Endothelial cell of umbilical vein (primary cell): Measurements from ENCODE around the gene ROCK2. TPM values are rescaled to one million over a fixed set of nuclear protein-coding genes. Genes with fewer than 3 reads are reported as not detected.

ENCODE experiments used
- BruUV-seq: library from RNA; stranded (reverse); fragments of 400-500 nt; replicated peaks from 2 replicates; lab custom pipeline; 2021; lab: Mats Ljungman, UMichigan
- CTCF ChIA-PET: fragments of 300-600, 350-600 bp; sonication (Branson Sonifier 250); formaldehyde crosslinking; loops from one replicate; lab custom pipeline; 2021; ENCODE audit warnings: antibody characterized with exemption, inconsistent platforms; lab: Charles Lee
- POLR2A ChIA-PET: fragments of 300-600, 350-600 bp; sonication (Branson Sonifier 250); formaldehyde crosslinking; loops from one replicate; lab custom pipeline; 2021; ENCODE audit warnings: antibody characterized with exemption, inconsistent platforms; lab: Charles Lee
- DNase-seq: peaks from one replicate; pipeline ENCODE4 v3.0.0-alpha.2; 2011; ENCODE audit warnings: low read depth, low spot score
- FAIRE-seq: peaks from 2 replicates; lab custom pipeline; 2011; peaks lifted over from hg19 to GRCh38; lab: Jason Lieb, UNC
- H2AFZ ChIP-seq: 2 replicates; pipeline ENCODE4 v1.6.0; 2012; ENCODE audit warnings: low read depth, low read length, control low read depth, inconsistent platforms
- H3K27ac ChIP-seq: 2 replicates; pipeline ENCODE4 v1.5.1; 2011; ENCODE audit warnings: low read depth, mild to moderate bottlenecking, control low read depth, low read length, moderate library complexity; ENCODE audit not compliant: insufficient read depth
- H3K27me3 ChIP-seq, 2 experiments: 2 replicates each; pipeline versions ENCODE4 v1.6.0 to v1.6.1; 2011; ENCODE audit warnings: low read length in 2 of 2, mixed read lengths in 1 of 2; ENCODE audit not compliant: control insufficient read depth in 2 of 2, insufficient read depth in 2 of 2
- H3K36me3 ChIP-seq, 2 experiments: 2 replicates in 1 of 2; 3 replicates in 1 of 2; pipeline ENCODE4 v1.5.1; 2011; ENCODE audit warnings: low read length in 2 of 2, mild to moderate bottlenecking in 1 of 2, moderate library complexity in 1 of 2; ENCODE audit not compliant: control insufficient read depth in 2 of 2, insufficient read depth in 2 of 2; ENCODE audit errors: extremely low read depth in 1 of 2
- H3K4me1 ChIP-seq: 3 replicates; pipeline ENCODE4 v1.5.1; 2011; ENCODE audit warnings: mild to moderate bottlenecking, low read length; ENCODE audit not compliant: control insufficient read depth, insufficient read depth; ENCODE audit errors: extremely low read depth
- H3K4me2 ChIP-seq: 2 replicates; pipeline ENCODE4 v1.6.1; 2011; ENCODE audit warnings: low read length, control low read depth, mixed read lengths; ENCODE audit not compliant: insufficient read depth
- H3K4me3 ChIP-seq, 3 experiments: fragments of 200-600 bp in 1 of 3; sonication (generic), shearing (Covaris generic) in 1 of 3; replicated peaks in 1 of 3; 2 replicates each; pipeline ENCODE4 v1.5.1; 2011 to 2016; ENCODE audit warnings: control low read depth in 3 of 3, low read length in 3 of 3, mild to moderate bottlenecking in 2 of 3, inconsistent platforms in 1 of 3, low read depth in 1 of 3, moderate library complexity in 1 of 3; ENCODE audit not compliant: insufficient read depth in 1 of 3
- H3K79me2 ChIP-seq: 2 replicates; pipeline ENCODE4 v1.6.0; 2012; ENCODE audit warnings: low read length, inconsistent platforms; ENCODE audit not compliant: control insufficient read depth, insufficient read depth
- H3K9ac ChIP-seq: replicated peaks from 2 replicates; pipeline ENCODE3; 2011; ENCODE audit warnings: low read length, control low read depth; ENCODE audit not compliant: insufficient read depth; ENCODE audit errors: extremely low read depth
- H3K9me1 ChIP-seq: replicated peaks from 3 replicates; pipeline ENCODE4 v1.6.0; 2011; ENCODE audit warnings: mild to moderate bottlenecking, low read length; ENCODE audit not compliant: control insufficient read depth, insufficient read depth; ENCODE audit errors: extremely low read depth
- H3K9me3 ChIP-seq: replicated peaks from 2 replicates; pipeline ENCODE4 v1.5.1; 2012; ENCODE audit warnings: low read length, inconsistent platforms; ENCODE audit not compliant: control insufficient read depth, insufficient read depth
- H4K20me1 ChIP-seq: replicated peaks from 2 replicates; pipeline ENCODE3; 2011; ENCODE audit warnings: mild to moderate bottlenecking, low read length; ENCODE audit not compliant: control insufficient read depth, insufficient read depth; ENCODE audit errors: extremely low read depth
- CTCF ChIP-seq, 2 donors: IDR thresholded peaks; 1 replicate in 1 of 2; 2 replicates in 1 of 2; pipeline ENCODE4 v1.5.1; 2011; ENCODE audit warnings: low read length in 2 of 2, mild to moderate bottlenecking in 2 of 2, moderate library complexity in 2 of 2, control low read depth in 1 of 2, inconsistent platforms in 1 of 2, low read depth in 1 of 2; ENCODE audit not compliant: insufficient read depth in 1 of 2; ENCODE audit errors: extremely low read depth in 1 of 2
- EZH2 ChIP-seq: IDR thresholded peaks from 2 replicates; pipeline ENCODE4 v1.6.1; 2012; ENCODE audit warnings: borderline replicate concordance, low read depth, mild to moderate bottlenecking, moderate library complexity, low read length, inconsistent platforms; ENCODE audit not compliant: severe bottlenecking
- FOS ChIP-seq: IDR thresholded peaks from 2 replicates; pipeline ENCODE4 v1.6.1; 2011; ENCODE audit warnings: mild to moderate bottlenecking, low read length, moderate library complexity, borderline replicate concordance; ENCODE audit not compliant: insufficient read depth
- GATA2 ChIP-seq: IDR thresholded peaks from 2 replicates; pipeline ENCODE4 v1.7.0; 2011; ENCODE audit warnings: low read depth, mild to moderate bottlenecking, moderate library complexity, mixed read lengths, low read length; ENCODE audit not compliant: insufficient read length, insufficient read depth
- JUN ChIP-seq: IDR thresholded peaks from 2 replicates; pipeline ENCODE4 v1.6.1; 2011; ENCODE audit warnings: borderline replicate concordance, low read depth; ENCODE audit not compliant: insufficient read length, insufficient read depth
- MAX ChIP-seq: IDR thresholded peaks from 2 replicates; pipeline ENCODE4 v1.6.1; 2011; ENCODE audit not compliant: insufficient read depth, insufficient read length
- MYC ChIP-seq: IDR thresholded peaks from one replicate; pipeline ENCODE4 v1.6.1; 2011; ENCODE audit warnings: mild to moderate bottlenecking, low read depth, low read length
- POLR2A ChIP-seq: IDR thresholded peaks from 2 replicates; pipeline ENCODE4 v1.6.1; 2012; ENCODE audit warnings: low read depth, mild to moderate bottlenecking, control low read depth, low read length
- POLR2AphosphoS5 ChIP-seq: IDR thresholded peaks from 2 replicates; pipeline ENCODE4 v1.6.1; 2012; ENCODE audit warnings: low read depth, mild to moderate bottlenecking, control low read depth, low read length, moderate library complexity; ENCODE audit not compliant: insufficient read depth
- dilution Hi-C: fragments of 300-500 bp; cut with MboI; formaldehyde crosslinking; loops from one replicate; pipeline ENCODE4 v1.15.0; 2019; ENCODE audit warnings: low sequenced_read_pairs; ENCODE audit not compliant: extremely low pct_ligation_motif_present
- intact Hi-C: fragments of 100-400 bp; cut with micrococcal nuclease; formaldehyde crosslinking; loops from one replicate; pipeline ENCODE4 v1.10.0; 2022
- polyA plus RNA-seq, 4 experiments: library from polyadenylated mRNA; depleted of rRNA in 3 of 4; stranded (reverse) in 3 of 4; unstranded in 1 of 4; fragments of >200 nt; gene quantifications; 2 replicates each; pipeline versions ENCODE4 v1.2.1 to v1.2.3, GENCODE V29; 2011 to 2012; ENCODE audit warnings: missing spikeins in 1 of 4
- total RNA-seq: library from RNA; stranded (reverse); gene quantifications from 2 replicates; pipeline ENCODE4 v1.2.3, GENCODE V29; 2021

ROCK2 gene
- total and polyA plus RNA-seq, 2 donors (not counting 3 experiments of a cell fraction or from before 2014, with no cell fraction given) = 5.2 to 56.5 TPM

GRCh38 chr2:11145350-11145749 lies 199.1 kb downstream of the ROCK2 start:
- intact Hi-C loops = no loop called here
- Histone ChIP-seq H2AFZ (no peak overlapping the region), H3K27ac (no peak overlapping the region), H3K27me3 (peaks cover 4 to 5% of the 10 kb centered on the region in 2 experiments), H3K9me1 (no peaks in the 10 kb centered on the region), H3K9me3 (no peaks in the 10 kb centered on the region), H3K4me1 (no peaks in the 10 kb centered on the region), H3K9ac (no peak overlapping the region), H3K4me2 (no peak overlapping the region), H3K4me3 (no peak overlapping the region), H3K79me2 (no peaks in the 10 kb centered on the region), H4K20me1 (no peaks in the 10 kb centered on the region), H3K36me3 (no peaks in the 10 kb centered on the region)
- CTCF ChIA-PET = interaction anchor here (1.3 to 1.9 kb wide), 3 partner anchors 10 to 301 kb away, joined by 3 to 6 read pairs (median 6); partner anchors contain the start of gene SLC66A3
- dilution Hi-C loops = no loop called here
- no TSS peak for BruUV-seq
- FAIRE-seq (no peak), DNase-seq (no peak)
- POLR2A ChIA-PET = no interaction called here
- TF ChIP-seq MYC (no peak), FOS (no peak), POLR2AphosphoS5 (no peak), CTCF (IDR thresholded peaks at IDR 0.05; ENCODE audit: extremely low read depth in 1 of 2, insufficient read depth in 1 of 2, low read depth in 1 of 2, low read length in 2 of 2) (no peak), MAX (no peak), EZH2 (no peak), POLR2A (no peak), JUN (no peak), GATA2 (no peak)
